Heart left ventricle (tissue), 16 donors: ENCODE data around the gene HHIPL1. TPM values are rescaled to one million over a fixed set of nuclear protein-coding genes. Genes with fewer than 3 reads are reported as not detected.

Experiments
- ATAC-seq, 4 donors: fragments of 200-7000 bp; cut with Tn5 transposase; one replicate each; pipeline ENCODE4 v1.9.1; 2020 to 2022; ENCODE audit warnings: moderate library complexity in 4 of 4, mild to moderate bottlenecking in 3 of 4, moderate number of reproducible peaks in 1 of 4
- DNase-seq, 5 donors: peaks; one replicate each; pipeline ENCODE4 v3.0.0-alpha.2; 2020
- H3K27ac ChIP-seq, 12 donors: fragments of 200-600 bp; sonication (generic) in 4 of 12; one replicate each; pipeline versions ENCODE4 v1.5.0 to v1.8.0; 2016 to 2022; ENCODE audit warnings: mild to moderate bottlenecking in 2 of 12
- H3K27me3 ChIP-seq, 9 donors: fragments of 200-600 bp; sonication (generic) in 2 of 9; one replicate each; pipeline versions ENCODE4 v1.5.1 to v1.8.0; 2016 to 2022; ENCODE audit warnings: mild to moderate bottlenecking in 3 of 9
- H3K36me3 ChIP-seq, 9 donors: fragments of 200-600 bp; sonication (generic) in 2 of 9; one replicate each; pipeline versions ENCODE4 v1.5.0 to v1.8.0; 2018 to 2022; ENCODE audit warnings: mild to moderate bottlenecking in 2 of 9
- H3K4me1 ChIP-seq, 12 donors: fragments of 200-600 bp; sonication (generic) in 4 of 12; one replicate each; pipeline versions ENCODE4 v1.5.0 to v1.8.0; 2016 to 2022; ENCODE audit warnings: mild to moderate bottlenecking in 3 of 12
- H3K4me3 ChIP-seq, 12 donors: fragments of 200-600 bp; sonication (generic) in 4 of 12; one replicate each; pipeline versions ENCODE4 v1.5.0 to v1.8.0; 2017 to 2022; ENCODE audit warnings: mild to moderate bottlenecking in 9 of 12, moderate library complexity in 4 of 12
- H3K9me3 ChIP-seq, 12 donors: fragments of 200-600 bp; sonication (generic) in 4 of 12; one replicate each; pipeline versions ENCODE4 v1.5.0 to v1.8.0; 2016 to 2022; ENCODE audit warnings: mild to moderate bottlenecking in 1 of 12
- POLR2A ChIP-seq, 2 donors: fragments of 450-650 bp; IDR thresholded peaks; one replicate each; pipeline ENCODE4 v1.6.1; 2017; ENCODE audit warnings: antibody characterized with exemption in 2 of 2, mild to moderate bottlenecking in 2 of 2, moderate library complexity in 2 of 2
- whole genome bisulfite sequencing, 4 donors: extraction: QIAGEN DNeasy Blood & Tissue Kit in 2 of 4; methylation state at CpG; one replicate each; pipeline versions ENCODE4 v1.1.5 to v1.1.7; 2013 to 2018; 5-methylcytosine and 5-hydroxymethylcytosine counted together
- intact Hi-C, 10 donors: fragments of 100-400 bp; cut with DNase I; formaldehyde crosslinking; loops; one replicate each; pipeline versions ENCODE4 v1.11.1 to v1.14.2; 2022
- polyA plus RNA-seq, 2 donors: library from polyadenylated mRNA; stranded (reverse); fragments of 200-250 nt; gene quantifications; one replicate each; pipeline ENCODE4 v1.2.3, GENCODE V29; 2013
- total RNA-seq, 9 donors: library from RNA; depleted of rRNA in 2 of 9; stranded (reverse); fragments of >200 nt in 2 of 9; fragmentation: NEBNext Ultra II Directional in 3 of 9; extraction: Animal tissue kit (Norgen Biotek cat#: 25700) in 3 of 9; gene quantifications; one replicate each; pipeline versions ENCODE4 v1.1.0 to v1.2.4, GENCODE V29; 2016 to 2023
- TF ChIP-seq, protein P1 (sequence below), 12 donors: fragments of 200-600 bp; sonication (generic) in 4 of 12; IDR thresholded peaks; one replicate each; pipeline versions ENCODE4 v1.5.0 to v1.8.0; 2018 to 2022; ENCODE audit warnings: antibody characterized with exemption in 12 of 12, mild to moderate bottlenecking in 5 of 12
- donor health status: ischemic (EF 13 %, LVEDD 7.1; RV severe dilation, severe dysfunction).
- donor health status: healthy with polysubstance abuse.
- donor health status: DM: no; HTN: yes; CAD: no.
- donor health status: DM: no; HTN: no; CAD: no.
- donor health status: ischemic (EF 25% LVEDD 6.9; RV normal size, moderate dysfunction).
- donor health status: ischemic (EF 25% LVEDD 5.7; RV mildly dilated, moderate dysfunction).
- donor health status: healthy.
- donor health status: DM: yes; HTN: yes; CAD: no.
- donor health status: ischemic (EF 35%, LVEDD 5.7; RV mildly dilated, moderate dysfunction).
- donor health status: nonischemic (EF 11% LVEDD 7.7; RV severe dilation, severe dysfunction).
- donor health status: DM: yes; HTN: yes; CAD: no.
- donor health status: PGD.
- donor health status: ischemic (EF 29% LVEDD 5.4; RV normal size, mild dysfunction).
- donor health status: nonischemic (EF 23%, LVEDD 6.1; RV moderate dilation, normal function).

The HHIPL1 gene
- total and polyA plus RNA-seq, 11 donors = 0.34 to 3.1 (median 1.1) TPM

DNA sequence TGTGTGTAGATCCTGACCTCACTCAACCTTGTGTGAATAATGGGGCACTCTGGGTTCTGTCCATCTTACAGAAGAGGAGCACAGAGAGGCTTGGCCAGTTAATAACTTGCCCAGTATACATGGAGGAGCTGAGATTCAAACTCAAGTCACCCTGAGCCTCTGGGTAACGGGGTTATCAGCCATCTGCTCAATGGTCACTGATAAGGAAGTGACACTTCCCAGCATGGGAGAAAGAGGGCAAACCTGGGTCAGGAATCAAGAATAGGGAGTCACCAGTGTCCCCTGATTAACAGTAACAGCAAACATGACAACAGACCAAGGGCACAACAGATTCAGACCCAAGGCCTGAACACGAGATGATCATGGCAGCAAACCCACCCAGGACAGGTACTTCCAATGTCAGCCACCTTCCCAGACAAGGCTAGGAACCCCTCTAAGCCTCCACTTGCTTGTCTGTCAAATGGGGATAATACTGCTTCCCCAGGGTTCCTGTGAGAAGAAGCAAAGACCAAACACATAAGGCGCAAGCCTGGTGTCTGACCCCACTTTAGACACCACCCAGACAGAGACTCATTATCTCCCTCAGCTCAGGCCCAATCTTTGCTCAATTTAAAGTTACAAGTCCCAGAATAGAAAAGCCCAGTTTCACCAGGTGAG lies 44.6 kb upstream of the HHIPL1 start:
- no peak for TF ChIP-seq POLR2A (IDR thresholded peaks at IDR 0.05)
- TF ChIP-seq, protein P1, sequence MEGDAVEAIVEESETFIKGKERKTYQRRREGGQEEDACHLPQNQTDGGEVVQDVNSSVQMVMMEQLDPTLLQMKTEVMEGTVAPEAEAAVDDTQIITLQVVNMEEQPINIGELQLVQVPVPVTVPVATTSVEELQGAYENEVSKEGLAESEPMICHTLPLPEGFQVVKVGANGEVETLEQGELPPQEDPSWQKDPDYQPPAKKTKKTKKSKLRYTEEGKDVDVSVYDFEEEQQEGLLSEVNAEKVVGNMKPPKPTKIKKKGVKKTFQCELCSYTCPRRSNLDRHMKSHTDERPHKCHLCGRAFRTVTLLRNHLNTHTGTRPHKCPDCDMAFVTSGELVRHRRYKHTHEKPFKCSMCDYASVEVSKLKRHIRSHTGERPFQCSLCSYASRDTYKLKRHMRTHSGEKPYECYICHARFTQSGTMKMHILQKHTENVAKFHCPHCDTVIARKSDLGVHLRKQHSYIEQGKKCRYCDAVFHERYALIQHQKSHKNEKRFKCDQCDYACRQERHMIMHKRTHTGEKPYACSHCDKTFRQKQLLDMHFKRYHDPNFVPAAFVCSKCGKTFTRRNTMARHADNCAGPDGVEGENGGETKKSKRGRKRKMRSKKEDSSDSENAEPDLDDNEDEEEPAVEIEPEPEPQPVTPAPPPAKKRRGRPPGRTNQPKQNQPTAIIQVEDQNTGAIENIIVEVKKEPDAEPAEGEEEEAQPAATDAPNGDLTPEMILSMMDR (IDR thresholded peaks at IDR 0.05) = no peak
- Histone ChIP-seq H3K4me3 (no peak overlapping the region), H3K9me3 (no peaks in the 10 kb centered on the region), H3K27me3 (peaks cover 0 to 22% (median 0%) of the 10 kb centered on the region in 9 donors), H3K27ac (peak overlapping the region in 8 of 12 donors; percentile 14 to 77 (median 74)), H3K4me1 (peaks cover 26 to 93% (median 79%) of the 10 kb centered on the region in 12 donors), H3K36me3 (no peaks in the 10 kb centered on the region)
- no peak for ATAC-seq
- no peak for DNase-seq
- WGBS, 4 donors = 60 to 76% (median 68%) methylated on average over 3 of the region's 3 CpGs
- intact Hi-C loops = loop anchor here in 8 of 10 donors (5.0 to 10.0 kb wide), 5 partner anchors 33 to 73 kb away; no protein-coding TSS in a partner anchor

DNA sequence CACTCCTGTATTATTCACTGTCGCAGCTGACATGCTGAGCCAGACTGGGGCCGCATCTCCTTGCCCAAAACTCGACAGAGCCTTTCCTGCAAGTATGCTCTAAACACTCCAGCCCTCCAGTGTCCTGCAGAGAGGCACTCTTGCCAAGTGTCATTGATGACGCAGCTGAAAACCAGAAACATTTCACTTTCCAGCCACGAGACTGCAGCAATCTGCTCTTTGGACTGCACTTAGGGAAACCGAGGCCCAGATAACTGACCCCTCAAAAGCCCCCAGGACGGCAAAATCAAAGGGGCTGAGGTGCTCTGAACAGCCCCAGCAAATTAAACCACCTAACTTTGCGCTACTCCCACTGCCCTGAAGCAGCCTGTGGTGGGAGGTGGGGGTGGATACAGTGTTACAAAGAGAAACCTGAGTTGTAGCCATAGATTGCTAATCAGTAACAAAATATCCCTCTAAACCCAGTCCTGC lies 43.5 kb upstream of the HHIPL1 start:
- DNase-seq (peak in 1 of 5 donors; percentile 63), ATAC-seq (peak in 1 of 4 donors; percentile 2)
- peaks cover 26 to 91% (median 75%) of the 10 kb centered on the region in 12 donors for H3K4me1 ChIP-seq
- WGBS, 4 donors = 52 to 55% (median 55%) methylated on average over 8 of the region's 8 CpGs
- H3K4me3 ChIP-seq = peak overlapping the region in 10 of 12 donors; percentile 41 to 93 (median 82)
- no peaks in the 10 kb centered on the region for H3K9me3 ChIP-seq
- H3K27ac ChIP-seq = peak overlapping the region in 11 of 12 donors; percentile 37 to 79 (median 69)
- H3K27me3 ChIP-seq = peaks cover 0 to 22% (median 0%) of the 10 kb centered on the region in 9 donors
- no peaks in the 10 kb centered on the region for H3K36me3 ChIP-seq
- TF ChIP-seq, protein P1 (IDR thresholded peaks at IDR 0.05) = no peak
- TF ChIP-seq POLR2A (IDR thresholded peaks at IDR 0.05) = no peak
- intact Hi-C loops = loop anchor here in 8 of 10 donors (5.0 to 10.0 kb wide), 5 partner anchors 34 to 74 kb away; no protein-coding TSS in a partner anchor

DNA sequence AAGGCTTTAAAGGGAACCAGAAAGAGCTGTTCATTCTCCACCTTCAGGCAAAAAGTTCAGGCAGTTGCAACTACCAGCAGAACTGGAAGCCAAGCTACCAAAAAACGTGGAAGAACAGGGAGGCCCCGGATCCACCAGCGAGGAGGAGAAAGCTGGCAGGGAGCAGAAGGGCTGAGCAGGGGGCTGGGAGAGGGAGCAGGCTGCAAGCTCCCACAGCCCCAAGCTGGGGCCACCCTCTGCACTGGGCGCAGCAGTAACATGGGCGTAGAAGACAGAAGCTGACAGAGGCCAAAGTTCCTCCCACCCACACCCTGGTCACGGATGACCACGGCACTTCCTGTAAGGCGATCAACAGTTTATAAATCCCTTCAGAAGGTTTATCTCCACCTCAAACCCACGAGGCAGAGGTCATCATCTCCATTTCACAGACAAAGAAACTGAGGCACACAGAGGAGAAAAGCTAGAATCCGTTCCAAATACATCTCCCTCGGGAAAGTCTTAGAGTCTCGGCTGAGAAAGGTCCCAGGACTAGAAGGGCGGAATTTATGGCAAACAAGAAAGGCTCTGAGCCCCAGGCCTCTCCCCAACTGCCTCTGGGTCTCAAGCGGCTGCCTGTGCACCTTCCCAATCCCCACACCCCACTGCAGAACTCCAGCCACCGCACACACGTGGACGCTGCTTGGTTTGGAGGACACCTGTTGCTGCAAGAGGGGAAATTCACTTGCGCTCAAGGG lies 42.7 kb upstream of the HHIPL1 start:
- no peak for ATAC-seq
- no peak for DNase-seq
- peak overlapping the region in 11 of 12 donors; percentile 37 to 79 (median 69) for H3K27ac ChIP-seq
- no peaks in the 10 kb centered on the region for H3K9me3 ChIP-seq
- no peak for TF ChIP-seq POLR2A (IDR thresholded peaks at IDR 0.05)
- TF ChIP-seq, protein P1 (IDR thresholded peaks at IDR 0.05) = no peak
- no peaks in the 10 kb centered on the region for H3K36me3 ChIP-seq
- H3K4me3 ChIP-seq = peak overlapping the region; percentile 23 to 93 (median 72)
- peaks cover 19 to 83% (median 67%) of the 10 kb centered on the region in 12 donors for H3K4me1 ChIP-seq
- WGBS, 4 donors = 20 to 31% (median 22%) methylated on average over 18 of the region's 18 CpGs
- peaks cover 0 to 22% (median 0%) of the 10 kb centered on the region in 9 donors for H3K27me3 ChIP-seq
- intact Hi-C loops = loop anchor here in 9 of 10 donors (2.0 to 10.0 kb wide), 7 partner anchors 35 to 77 kb away; no protein-coding TSS in a partner anchor
